HUES64 (cell line): ENCODE data around the gene CSE1L.

Experiments used
- H3K27ac ChIP-seq: 2 replicates; pipeline ENCODE4 v1.7.0; 2013; ENCODE audit warnings: low read depth, low read length, inconsistent platforms
- H3K27me3 ChIP-seq: 2 replicates; pipeline ENCODE4 v1.6.1; 2013; ENCODE audit warnings: mild to moderate bottlenecking, low read length; ENCODE audit not compliant: insufficient read depth
- H3K36me3 ChIP-seq: 2 replicates; pipeline ENCODE4 v1.6.1; 2013; ENCODE audit warnings: mild to moderate bottlenecking, low read length; ENCODE audit not compliant: insufficient read depth
- H3K4me1 ChIP-seq: 2 replicates; pipeline ENCODE4 v1.6.1; 2013; ENCODE audit warnings: mild to moderate bottlenecking, low read length, moderate library complexity; ENCODE audit not compliant: insufficient read depth
- H3K4me3 ChIP-seq: 2 replicates; pipeline ENCODE4 v1.5.1; 2013; ENCODE audit warnings: mild to moderate bottlenecking, low read length, moderate library complexity
- H3K9ac ChIP-seq: 2 replicates; pipeline ENCODE4 v1.6.1; 2013; ENCODE audit warnings: mild to moderate bottlenecking, low read depth, low read length
- H3K9me3 ChIP-seq: 2 replicates; pipeline ENCODE4 v1.6.1; 2013; ENCODE audit warnings: low read depth, low read length; ENCODE audit not compliant: insufficient read depth
- WGBS: fragments of 150-250, 120-280 bp; methylation state at CpG from one replicate; pipeline ENCODE4 v1.1.7; 2013; ENCODE audit warnings: missing lambda C conversion rate; 5-methylcytosine and 5-hydroxymethylcytosine counted together

CSE1L gene

DNA sequence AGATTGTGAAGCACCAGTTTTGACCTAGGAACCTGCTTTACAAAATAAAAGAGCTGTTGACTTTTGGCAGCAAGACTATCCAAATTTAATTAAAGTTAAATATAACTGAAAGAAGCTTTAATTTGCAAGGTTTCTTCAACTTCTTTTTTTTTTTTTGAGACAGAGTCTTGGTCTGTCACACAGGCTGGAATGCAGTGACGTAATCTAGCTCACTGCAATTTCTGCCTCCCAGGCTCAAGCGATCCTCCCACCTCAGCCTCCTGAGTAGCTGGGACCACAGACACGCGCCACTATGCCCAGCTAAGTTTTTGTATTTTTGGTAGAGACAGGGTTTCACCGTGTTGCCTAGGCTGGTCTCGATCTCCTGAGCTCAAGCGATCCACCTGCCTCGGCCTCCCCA is 13.7 kb upstream of the CSE1L start:
- Histone ChIP-seq H3K27ac (no peak overlapping the region), H3K27me3 (no peaks in the 10 kb centered on the region), H3K9me3 (no peaks in the 10 kb centered on the region), H3K4me3 (no peak overlapping the region), H3K36me3 (peaks cover 73% of the 10 kb centered on the region), H3K9ac (no peak overlapping the region), H3K4me1 (peaks cover 7% of the 10 kb centered on the region)
- 96% methylated on average over 8 of the region's 8 CpGs for WGBS

GRCh38 chr20:49034070-49034732 is 11.9 kb upstream of the CSE1L start:
- Histone ChIP-seq H3K27ac (no peak overlapping the region), H3K36me3 (peaks cover 58% of the 10 kb centered on the region), H3K27me3 (no peaks in the 10 kb centered on the region), H3K4me3 (no peak overlapping the region), H3K9me3 (no peaks in the 10 kb centered on the region), H3K9ac (no peak overlapping the region), H3K4me1 (peaks cover 7% of the 10 kb centered on the region)
- WGBS = 96% methylated on average over 7 of the region's 7 CpGs

DNA sequence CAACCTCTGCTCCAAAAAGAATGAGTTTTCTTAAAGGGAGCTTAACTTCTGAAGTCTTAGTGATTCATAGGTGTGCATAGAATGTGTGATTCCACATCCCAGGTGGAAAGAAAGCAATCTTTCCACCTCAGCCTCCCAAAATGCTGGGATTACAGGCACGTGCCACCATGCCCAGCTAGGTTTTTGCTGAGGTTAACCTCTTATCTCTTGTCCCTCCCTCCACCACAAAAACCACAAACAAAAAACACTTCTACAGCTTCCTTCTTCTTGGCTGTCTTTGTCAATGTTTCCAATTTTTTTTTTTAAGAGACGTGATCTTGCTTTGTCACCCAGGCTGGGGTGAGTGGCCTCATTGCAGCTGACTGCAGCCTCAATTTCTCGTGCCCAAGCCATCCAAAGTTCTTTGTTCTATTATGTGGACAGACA is 8.1 kb upstream of the CSE1L start:
- H3K4me1 ChIP-seq = peaks cover 7% of the 10 kb centered on the region
- no peak overlapping the region for H3K9ac ChIP-seq
- H3K27ac ChIP-seq = no peak overlapping the region
- no peaks in the 10 kb centered on the region for H3K27me3 ChIP-seq
- 90% methylated on average over 3 of the region's 3 CpGs for WGBS
- no peak overlapping the region for H3K4me3 ChIP-seq
- H3K36me3 ChIP-seq = peaks cover 29% of the 10 kb centered on the region
- H3K9me3 ChIP-seq = no peaks in the 10 kb centered on the region

- H3K27me3 ChIP-seq = no peaks in the 10 kb centered on the region
- peaks cover 7% of the 10 kb centered on the region for H3K4me1 ChIP-seq
- H3K9ac ChIP-seq = no peak overlapping the region
- 97% methylated on average over 5 of the region's 5 CpGs for WGBS
- peaks cover 11% of the 10 kb centered on the region for H3K36me3 ChIP-seq
- H3K9me3 ChIP-seq = no peaks in the 10 kb centered on the region
- H3K4me3 ChIP-seq = no peak overlapping the region
- H3K27ac ChIP-seq = no peak overlapping the region
Measured at GRCh38 chr20:49039854-49040253, 6.3 kb upstream of the CSE1L start.

GRCh38 chr20:49043000-49043399 is 3.1 kb upstream of the CSE1L start:
- Histone ChIP-seq H3K4me3 (no peak overlapping the region), H3K9ac (no peak overlapping the region), H3K27me3 (no peaks in the 10 kb centered on the region), H3K27ac (no peak overlapping the region), H3K36me3 (peaks cover 5% of the 10 kb centered on the region), H3K4me1 (peaks cover 8% of the 10 kb centered on the region), H3K9me3 (no peaks in the 10 kb centered on the region)
- WGBS = 94% methylated on average over 5 of the region's 5 CpGs

- Histone ChIP-seq H3K9ac (peak overlapping the region; percentile 75), H3K36me3 (peaks cover 25% of the 10 kb centered on the region), H3K9me3 (no peaks in the 10 kb centered on the region), H3K4me1 (peaks cover 12% of the 10 kb centered on the region), H3K27me3 (no peaks in the 10 kb centered on the region), H3K27ac (peak overlapping the region; percentile 83), H3K4me3 (peak overlapping the region; percentile 97)
- 32% methylated on average over 12 of the region's 12 CpGs for WGBS
Measured at GRCh38 chr20:49045440-49046086, 549 bp upstream of the CSE1L start.

DNA sequence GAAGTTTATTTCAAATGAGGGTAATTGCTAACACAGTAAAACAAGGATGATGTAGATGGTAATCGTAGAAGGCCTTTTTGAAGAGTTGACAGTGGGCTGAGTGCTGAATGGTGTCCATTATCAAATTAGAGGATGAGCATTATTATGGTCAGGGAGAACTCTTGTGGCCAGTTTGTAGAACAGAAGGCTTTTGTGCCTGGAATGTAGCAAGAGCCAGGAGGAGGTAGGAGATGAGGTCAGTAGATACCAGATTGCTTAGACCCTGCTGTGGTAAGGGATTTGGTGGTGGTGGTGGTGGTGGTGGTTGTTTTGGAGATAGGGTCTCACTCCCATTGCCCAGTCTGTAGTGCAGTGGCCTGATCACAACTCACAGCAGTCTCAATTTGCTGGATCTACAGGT is 6.2 kb downstream of the CSE1L start:
- 93% methylated on average over 1 of the region's 1 CpG for WGBS
- no peak overlapping the region for H3K4me3 ChIP-seq
- no peaks in the 10 kb centered on the region for H3K27me3 ChIP-seq
- H3K36me3 ChIP-seq = peaks cover 63% of the 10 kb centered on the region
- no peak overlapping the region for H3K9ac ChIP-seq
- H3K9me3 ChIP-seq = no peaks in the 10 kb centered on the region
- H3K27ac ChIP-seq = no peak overlapping the region
- peaks cover 16% of the 10 kb centered on the region for H3K4me1 ChIP-seq

DNA sequence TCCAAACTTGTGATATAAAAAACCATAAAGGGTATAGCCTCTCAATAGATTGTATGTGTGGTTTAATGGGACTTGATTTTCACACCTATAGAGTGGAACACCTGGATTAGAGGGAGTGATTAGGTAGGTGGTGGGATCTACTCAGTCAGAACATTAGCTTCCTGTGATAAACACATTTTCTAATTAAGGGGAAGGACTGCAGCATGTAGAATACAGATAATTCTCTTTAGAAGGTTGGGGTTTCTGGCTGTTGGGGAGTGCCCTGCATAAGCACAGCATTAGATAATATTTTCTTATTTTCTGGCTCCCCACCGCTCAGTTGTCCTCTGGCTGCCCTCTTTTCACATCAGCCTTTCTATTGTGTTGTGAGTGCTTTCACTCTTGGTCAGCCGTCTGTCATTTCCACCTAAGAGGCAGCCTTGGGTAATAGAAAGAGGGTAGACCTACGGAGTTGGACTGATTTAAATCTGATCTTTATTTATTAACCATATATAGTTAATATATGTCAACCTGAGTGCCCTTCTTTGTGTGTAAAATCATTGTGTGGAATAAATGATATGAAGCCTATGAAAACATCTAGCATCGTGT is 8.0 kb downstream of the CSE1L start:
- no peak overlapping the region for H3K27ac ChIP-seq
- no peak overlapping the region for H3K9ac ChIP-seq
- no peak overlapping the region for H3K4me3 ChIP-seq
- no peaks in the 10 kb centered on the region for H3K9me3 ChIP-seq
- 98% methylated on average over 3 of the region's 4 CpGs for WGBS
- peaks cover 60% of the 10 kb centered on the region for H3K36me3 ChIP-seq
- no peaks in the 10 kb centered on the region for H3K27me3 ChIP-seq
- H3K4me1 ChIP-seq = peaks cover 8% of the 10 kb centered on the region; the same call in 1 of the 2 replicates

DNA sequence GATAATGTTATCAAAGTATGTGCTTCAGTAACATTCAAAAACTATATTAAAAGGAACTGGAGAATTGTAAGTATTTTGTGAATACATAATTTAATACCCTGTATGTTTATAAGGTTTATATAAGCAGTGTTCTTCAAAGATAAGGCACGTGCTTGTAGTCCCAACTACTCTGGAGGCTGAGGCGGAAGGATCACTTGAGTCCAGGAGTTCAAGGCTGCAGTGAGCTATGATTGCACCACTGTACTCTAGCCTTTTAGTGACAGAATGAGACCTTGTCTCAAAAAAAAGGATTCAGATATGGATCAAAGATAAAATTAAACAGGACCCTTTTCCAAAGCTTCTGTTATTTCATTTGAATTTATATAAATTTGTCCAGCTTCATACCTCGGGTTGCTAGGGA is 17.2 kb downstream of the CSE1L start:
- Histone ChIP-seq H3K27me3 (no peaks in the 10 kb centered on the region), H3K36me3 (peaks cover 93% of the 10 kb centered on the region), H3K27ac (no peak overlapping the region), H3K4me1 (no peaks in the 10 kb centered on the region), H3K4me3 (no peak overlapping the region), H3K9me3 (no peaks in the 10 kb centered on the region), H3K9ac (no peak overlapping the region)
- 96% methylated on average over 3 of the region's 3 CpGs for WGBS

DNA sequence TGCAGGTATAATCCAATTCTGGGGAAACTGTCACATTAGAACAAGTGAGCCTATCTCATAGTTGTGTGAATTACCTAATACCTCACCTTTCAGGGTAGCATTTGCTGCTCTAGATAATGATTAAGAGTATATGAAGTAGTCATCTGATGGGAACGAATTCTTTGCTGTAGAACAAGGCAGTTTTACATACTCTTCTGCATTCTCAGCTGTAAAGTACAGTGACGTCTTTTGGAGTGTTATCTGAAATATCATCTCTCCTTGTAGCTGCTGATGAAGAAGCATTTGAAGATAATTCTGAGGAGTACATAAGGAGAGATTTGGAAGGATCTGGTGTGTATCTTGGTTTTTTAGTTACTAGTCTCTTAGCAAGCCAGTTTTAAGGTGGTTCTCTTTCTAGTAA is 28.4 kb downstream of the CSE1L start:
- Histone ChIP-seq H3K4me3 (no peak overlapping the region), H3K27me3 (no peaks in the 10 kb centered on the region), H3K27ac (no peak overlapping the region), H3K9me3 (no peaks in the 10 kb centered on the region), H3K36me3 (peaks cover 98% of the 10 kb centered on the region), H3K4me1 (no peaks in the 10 kb centered on the region), H3K9ac (no peak overlapping the region)
- 94% methylated on average over 2 of the region's 2 CpGs for WGBS

GRCh38 chr20:49078310-49078709 is 32.2 kb downstream of the CSE1L start:
- Histone ChIP-seq H3K27ac (no peak overlapping the region), H3K9me3 (no peaks in the 10 kb centered on the region), H3K27me3 (no peaks in the 10 kb centered on the region), H3K9ac (no peak overlapping the region), H3K4me1 (no peaks in the 10 kb centered on the region), H3K36me3 (peaks cover 100% of the 10 kb centered on the region), H3K4me3 (no peak overlapping the region)
- 100% methylated on average over 1 of the region's 3 CpGs for WGBS
